ENCODE results near the gene BTN1A1.

The BTN1A1 gene

GRCh38 chr6:26520850-26521599, 20.9 kb downstream of the BTN1A1 start (continued):
- TF ChIP-seq ZNF292 (tag by site-specific recombination; IDR thresholded peaks at IDR 0.05; ENCODE audit: borderline replicate concordance, low read depth): no peak
- peak; percentile 33; the same call in 1 of the 2 replicates for TF ChIP-seq ZBTB21 (tag by site-specific recombination; IDR thresholded peaks at IDR 0.05)
- TF ChIP-seq KLF7 (tag by site-specific recombination; IDR thresholded peaks at IDR 0.05; ENCODE audit: borderline replicate concordance): peak; percentile 18; the same call in 1 of the 2 replicates
- TF ChIP-seq ZNF580 (tag by site-specific recombination; IDR thresholded peaks at IDR 0.05): peak; percentile 28; the same call in 1 of the 2 replicates
- TF ChIP-seq ZNF585B (tag by site-specific recombination; IDR thresholded peaks at IDR 0.05): no peak
- TF ChIP-seq GLI4 (tag by site-specific recombination; IDR thresholded peaks at IDR 0.05): no peak
- peak; percentile 29; the same call in 1 of the 2 replicates for TF ChIP-seq PRDM1 (tag by site-specific recombination; IDR thresholded peaks at IDR 0.05)
- TF ChIP-seq ZSCAN23 (tag by site-specific recombination; IDR thresholded peaks at IDR 0.05): no peak
- TF ChIP-seq SP7 (tag by site-specific recombination; IDR thresholded peaks at IDR 0.05): peak; percentile 37
- no peak for TF ChIP-seq ZNF214 (tag by site-specific recombination; IDR thresholded peaks at IDR 0.05; ENCODE audit: borderline replicate concordance)
- no peak for TF ChIP-seq RBAK (tag by site-specific recombination; IDR thresholded peaks at IDR 0.05)
- peak; percentile 95 for TF ChIP-seq ZNF366 (tag by site-specific recombination; conservative IDR thresholded peaks at IDR 0.05)
- peak; percentile 65 for TF ChIP-seq YY1 (tag by site-specific recombination; IDR thresholded peaks at IDR 0.05)
- TF ChIP-seq MYNN (tag by site-specific recombination; IDR thresholded peaks at IDR 0.05; ENCODE audit: borderline replicate concordance): no peak
- TF ChIP-seq ZNF837 (tag by site-specific recombination; IDR thresholded peaks at IDR 0.05): no peak
- no peak for TF ChIP-seq GLIS2 (tag by site-specific recombination; IDR thresholded peaks at IDR 0.05)
- TF ChIP-seq ZNF16 (tag by site-specific recombination; IDR thresholded peaks at IDR 0.05; ENCODE audit: low read depth): no peak
- TF ChIP-seq ZNF426 (tag by site-specific recombination; IDR thresholded peaks at IDR 0.05): peak; percentile 11; the same call in 1 of the 2 replicates
- TF ChIP-seq ZFHX2 (tag by site-specific recombination; conservative IDR thresholded peaks at IDR 0.05): peak; percentile 18; the same call in 1 of the 2 replicates
- TF ChIP-seq ZNF768 (tag by site-specific recombination; IDR thresholded peaks at IDR 0.05): no peak
- TF ChIP-seq ZNF184 (tag by site-specific recombination; IDR thresholded peaks at IDR 0.05): 0 out of 2 replicates have a peak, but pooled peaks have one; percentile 25

- peak overlapping the region; percentile 62 for H3K4me3 ChIP-seq (ENCODE audit: low read depth, low read length)
- no peaks in the 10 kb centered on the region for H3K9me3 ChIP-seq (ENCODE audit: control insufficient read depth, insufficient read depth, low read depth, low read length)
- H3K4me1 ChIP-seq (ENCODE audit: control insufficient read depth, insufficient read depth, low read length): 0 out of 2 replicates have a peak, but pooled peaks cover 2% of the 10 kb centered on the region
- H3K27ac ChIP-seq (ENCODE audit: extremely low read depth, low read depth, low read length): peak overlapping the region; percentile 98
- H3K36me3 ChIP-seq (ENCODE audit: control insufficient read depth in 2 of 2, insufficient read depth in 1 of 2, low read length in 2 of 2): no peaks in the 10 kb centered on the region
- CTCF ChIA-PET: interaction anchor here (0.9 to 2.7 kb wide), 3 partner anchors 15 to 180 kb away, joined by 3 to 10 read pairs (median 3); no protein-coding TSS in a partner anchor
- POLR2A ChIA-PET: interaction anchor here (1.0 to 3.1 kb wide), 8 partner anchors 11 to 138 kb away, joined by 3 to 13 read pairs (median 4); partner anchors contain the start of gene HMGN4
- TF ChIP-seq OVOL3 (tag by site-specific recombination; IDR thresholded peaks at IDR 0.05) (no peak), ZNF529 (tag by site-specific recombination; IDR thresholded peaks at IDR 0.05; ENCODE audit: insufficient replicate concordance) (no peak), ZNF777 (tag by site-specific recombination; IDR thresholded peaks at IDR 0.05; ENCODE audit: borderline replicate concordance) (peak; percentile 84; the same call in 1 of the 2 replicates), WT1 (tag by site-specific recombination; IDR thresholded peaks at IDR 0.05) (no peak), ZSCAN30 (tag by site-specific recombination; IDR thresholded peaks at IDR 0.05) (peak; percentile 65), CTCF (tag by site-specific recombination; IDR thresholded peaks at IDR 0.05) (peak; percentile 90), SP7 (tag by site-specific recombination; IDR thresholded peaks at IDR 0.05) (0 out of 2 replicates have a peak, but pooled peaks have one; percentile 18), KLF9 (tag by site-specific recombination; IDR thresholded peaks at IDR 0.05; ENCODE audit: low read depth) (peak; percentile 26; the same call in 1 of the 2 replicates), ZNF214 (tag by site-specific recombination; IDR thresholded peaks at IDR 0.05; ENCODE audit: borderline replicate concordance) (no peak), ZNF48 (tag by site-specific recombination; IDR thresholded peaks at IDR 0.05) (no peak), ZNF600 (tag by site-specific recombination; IDR thresholded peaks at IDR 0.05) (peak; percentile 94; the same call in 1 of the 2 replicates), HOXA7 (CRISPR knock-in tag; IDR thresholded peaks at IDR 0.05; ENCODE audit: borderline replicate concordance) (no peak), ZNF37A (tag by site-specific recombination; IDR thresholded peaks at IDR 0.05) (no peak), ZNF121 (tag by site-specific recombination; IDR thresholded peaks at IDR 0.05) (peak; percentile 71; the same call in 1 of the 2 replicates), SP3 (tag by site-specific recombination; IDR thresholded peaks at IDR 0.05) (0 out of 2 replicates have a peak, but pooled peaks have one; percentile 10), KLF10 (tag by site-specific recombination; IDR thresholded peaks at IDR 0.05) (peak; percentile 21; the same call in 1 of the 2 replicates), ZNF416 (tag by site-specific recombination; IDR thresholded peaks at IDR 0.05) (no peak)
Observed at GRCh38 chr6:26521600-26522391, 21.7 kb downstream of the BTN1A1 start.
